Osteocyte (in vitro differentiated cells): Measurements from ENCODE around the gene MAGEL2. TPM values are rescaled to one million over a fixed set of nuclear protein-coding genes. Genes with fewer than 3 reads are reported as not detected.
A peak's percentile ranks its signal among the peaks of the same experiment; 100 is the strongest.

ENCODE experiments used
- DNase-seq: peaks from one replicate; pipeline ENCODE4 v3.0.0; 2021; ENCODE audit warnings: mixed read lengths; ENCODE audit not compliant: unreplicated experiment; ENCODE audit errors: extremely low spot score
- H3K27ac Mint-ChIP-seq: one replicate; pipeline ENCODE4 v1.8.0; 2021; ENCODE audit warnings: mild to moderate bottlenecking, mixed read lengths; ENCODE audit not compliant: unreplicated experiment
- H3K27me3 Mint-ChIP-seq: one replicate; pipeline ENCODE4 v1.8.0; 2021; ENCODE audit warnings: mixed read lengths; ENCODE audit not compliant: unreplicated experiment
- H3K36me3 Mint-ChIP-seq: one replicate; pipeline ENCODE4 v1.8.0; 2021; ENCODE audit warnings: mixed read lengths; ENCODE audit not compliant: unreplicated experiment
- H3K4me1 Mint-ChIP-seq: one replicate; pipeline ENCODE4 v1.8.0; 2021; ENCODE audit warnings: mixed read lengths; ENCODE audit not compliant: unreplicated experiment
- H3K4me3 Mint-ChIP-seq: one replicate; pipeline ENCODE4 v1.8.0; 2021; ENCODE audit warnings: mild to moderate bottlenecking, moderate library complexity, mixed read lengths; ENCODE audit not compliant: unreplicated experiment
- H3K9me3 Mint-ChIP-seq: one replicate; pipeline ENCODE4 v1.8.0; 2021; ENCODE audit warnings: mixed read lengths; ENCODE audit not compliant: unreplicated experiment
- long read RNA-seq: library from polyadenylated mRNA; unstranded; transcript quantifications from one replicate; pipeline ENCODE4 v2.0.0, GENCODE V29; 2021
- total RNA-seq: library from RNA; stranded (reverse); gene quantifications from 2 replicates; pipeline ENCODE4 v1.2.1, GENCODE V29; 2021
- TF ChIP-seq, protein P1 (sequence below): fragments of 200-600 bp; sonication (generic); IDR thresholded peaks from 2 replicates; pipeline ENCODE4 v1.5.0; 2021; ENCODE audit warnings: antibody characterized with exemption, mild to moderate bottlenecking, moderate library complexity

The MAGEL2 gene
- 1.4 and 1.5 TPM in 2 replicates for total RNA-seq
- long read RNA-seq, full-length matches to known transcripts = 1 of 1 reads
- long read RNA-seq, partial matches to known transcripts = 0 of 1 reads
- long read RNA-seq, other reads (novel, unspliced or antisense) = 0 of 1 reads

DNA sequence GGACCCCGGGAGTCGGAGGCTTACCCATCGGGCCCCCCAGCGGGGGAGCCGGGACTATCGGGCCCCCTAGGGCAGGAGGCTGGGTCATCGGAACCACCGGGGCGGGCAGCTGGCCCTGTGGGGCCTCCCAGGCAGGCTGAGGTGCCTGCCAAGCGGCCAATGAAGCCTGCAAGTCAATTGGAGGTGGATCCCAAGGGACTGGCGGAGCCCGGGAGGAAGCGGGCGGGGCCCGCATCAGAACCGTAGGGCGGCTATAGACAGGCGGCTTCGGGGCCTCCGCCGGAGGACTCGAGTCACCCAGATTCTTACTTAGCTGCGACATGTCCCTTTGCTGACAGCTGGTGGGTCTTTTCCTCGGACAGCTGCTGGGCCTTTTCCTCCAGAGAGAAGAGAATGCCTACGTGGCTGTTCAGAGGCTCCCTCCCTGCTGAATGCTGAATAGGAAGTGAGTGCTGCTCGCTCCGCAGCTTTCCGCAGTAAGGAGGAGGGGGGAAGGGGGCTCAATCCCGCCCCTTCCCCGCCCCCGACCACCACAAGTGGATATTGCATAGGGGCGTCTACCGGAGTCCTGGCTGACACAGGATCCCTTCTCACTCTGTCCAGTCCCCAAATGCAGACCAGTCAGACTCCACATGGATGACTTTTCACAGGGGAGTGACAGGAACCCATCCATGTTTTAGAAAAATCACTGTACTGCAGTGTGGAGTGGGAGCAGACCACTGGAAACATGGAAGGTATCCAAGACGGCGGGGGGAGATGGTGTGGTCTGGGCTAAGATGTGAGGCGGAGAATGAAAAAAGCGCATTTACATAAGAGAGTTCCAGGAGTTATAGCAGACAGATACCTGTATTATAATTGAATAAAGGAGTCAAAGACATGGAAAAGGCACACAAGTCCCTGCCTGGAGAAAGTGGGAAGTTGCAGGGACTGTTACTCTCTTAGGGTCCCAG is at the start of gene MAGEL2:
Gene MAGEL2, minus strand, starts transcription at position 447 of the 950 bp plus-strand sequence. Its CDS starts 125 bp downstream, at position 322.
- TF ChIP-seq, protein P1, sequence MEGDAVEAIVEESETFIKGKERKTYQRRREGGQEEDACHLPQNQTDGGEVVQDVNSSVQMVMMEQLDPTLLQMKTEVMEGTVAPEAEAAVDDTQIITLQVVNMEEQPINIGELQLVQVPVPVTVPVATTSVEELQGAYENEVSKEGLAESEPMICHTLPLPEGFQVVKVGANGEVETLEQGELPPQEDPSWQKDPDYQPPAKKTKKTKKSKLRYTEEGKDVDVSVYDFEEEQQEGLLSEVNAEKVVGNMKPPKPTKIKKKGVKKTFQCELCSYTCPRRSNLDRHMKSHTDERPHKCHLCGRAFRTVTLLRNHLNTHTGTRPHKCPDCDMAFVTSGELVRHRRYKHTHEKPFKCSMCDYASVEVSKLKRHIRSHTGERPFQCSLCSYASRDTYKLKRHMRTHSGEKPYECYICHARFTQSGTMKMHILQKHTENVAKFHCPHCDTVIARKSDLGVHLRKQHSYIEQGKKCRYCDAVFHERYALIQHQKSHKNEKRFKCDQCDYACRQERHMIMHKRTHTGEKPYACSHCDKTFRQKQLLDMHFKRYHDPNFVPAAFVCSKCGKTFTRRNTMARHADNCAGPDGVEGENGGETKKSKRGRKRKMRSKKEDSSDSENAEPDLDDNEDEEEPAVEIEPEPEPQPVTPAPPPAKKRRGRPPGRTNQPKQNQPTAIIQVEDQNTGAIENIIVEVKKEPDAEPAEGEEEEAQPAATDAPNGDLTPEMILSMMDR = no peak
- Mint-ChIP-seq H3K27ac (no peak within 1 kb of the TSS), H3K4me3 (peak within 1 kb of the TSS; percentile 56)

DNA sequence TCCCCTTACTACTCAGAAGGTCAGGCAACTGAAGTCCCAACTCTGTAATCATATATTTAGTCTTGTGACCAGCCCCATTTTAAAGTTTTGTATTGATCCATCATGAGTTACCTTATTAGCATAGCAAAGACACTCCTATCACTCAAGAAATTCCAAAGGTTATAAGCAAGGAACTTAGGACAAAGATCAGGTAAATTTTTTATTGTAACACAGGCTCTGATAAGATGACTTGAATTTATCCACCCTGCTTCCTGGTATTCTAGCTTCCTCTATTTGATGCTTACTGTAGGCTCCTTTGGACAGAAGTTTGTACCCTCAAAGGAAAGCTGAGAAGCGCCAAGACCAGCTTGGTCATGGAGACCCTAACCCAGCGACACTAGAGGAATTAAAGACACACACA is 47.6 kb upstream of the MAGEL2 start:
- peaks cover 29% of the 10 kb centered on the region for H3K9me3 Mint-ChIP-seq
- no peaks in the 10 kb centered on the region for H3K4me1 Mint-ChIP-seq
- H3K4me3 Mint-ChIP-seq = no peak overlapping the region
- no peak overlapping the region for H3K27ac Mint-ChIP-seq
- TF ChIP-seq, protein P1 = no peak
- DNase-seq = no peak
- no peaks in the 10 kb centered on the region for H3K36me3 Mint-ChIP-seq
- H3K27me3 Mint-ChIP-seq = no peaks in the 10 kb centered on the region

More for the DNA sequence above, at the start of gene MAGEL2:
- Mint-ChIP-seq H3K27me3 (peaks cover 6% of the 10 kb centered on the region), H3K36me3 (no peaks in the 10 kb centered on the region), H3K4me1 (no peaks in the 10 kb centered on the region), H3K9me3 (no peaks in the 10 kb centered on the region)
- no peak for DNase-seq

DNA sequence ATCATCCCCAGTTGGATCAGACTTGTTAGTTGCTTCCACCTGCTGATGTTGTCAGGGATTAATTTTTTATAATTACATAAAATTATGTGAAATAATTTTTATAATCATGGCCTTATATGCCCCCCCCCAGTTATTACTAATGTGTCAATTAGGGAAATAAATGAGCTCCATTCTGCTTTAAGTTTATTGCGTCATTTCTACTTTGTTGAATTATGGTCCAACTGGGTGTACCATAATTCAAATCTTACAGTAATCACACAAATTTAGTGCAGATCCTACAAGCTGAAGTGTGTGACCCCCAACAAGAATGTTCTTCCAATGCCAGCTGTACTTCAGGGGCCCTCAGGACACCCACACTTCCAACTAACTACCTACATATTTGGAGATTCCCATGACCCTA is 46.9 kb upstream of the MAGEL2 start:
- Mint-ChIP-seq H3K4me3 (no peak overlapping the region), H3K36me3 (no peaks in the 10 kb centered on the region), H3K9me3 (peaks cover 29% of the 10 kb centered on the region), H3K4me1 (no peaks in the 10 kb centered on the region), H3K27ac (no peak overlapping the region), H3K27me3 (no peaks in the 10 kb centered on the region)
- DNase-seq = no peak
- TF ChIP-seq, protein P1 = no peak

GRCh38 chr15:23690450-23690852 is 42.8 kb upstream of the MAGEL2 start:
- Mint-ChIP-seq H3K4me3 (no peak overlapping the region), H3K27ac (no peak overlapping the region), H3K4me1 (peaks cover 3% of the 10 kb centered on the region), H3K36me3 (no peaks in the 10 kb centered on the region), H3K9me3 (peaks cover 16% of the 10 kb centered on the region), H3K27me3 (no peaks in the 10 kb centered on the region)
- TF ChIP-seq, protein P1 = no peak
- no peak for DNase-seq

DNA sequence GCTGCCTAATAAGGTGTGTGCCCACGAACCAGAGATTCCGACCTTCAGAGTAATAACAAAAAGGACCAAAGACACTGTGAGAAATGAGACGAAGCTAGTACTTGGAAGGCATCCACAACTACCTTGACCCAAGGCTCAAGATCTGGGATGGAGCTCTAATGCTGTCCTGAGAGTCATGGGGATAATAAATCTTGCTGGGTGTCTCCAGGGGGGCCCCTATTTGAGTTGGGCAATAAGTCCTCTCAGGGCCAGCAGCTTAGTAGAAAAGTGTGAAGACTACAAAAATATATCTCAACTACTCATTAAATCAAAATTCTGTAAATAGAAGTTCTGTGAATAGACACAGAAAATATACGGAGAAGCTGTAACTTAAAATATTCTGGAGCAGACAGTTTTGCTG is 42.3 kb upstream of the MAGEL2 start:
- no peak overlapping the region for H3K4me3 Mint-ChIP-seq
- no peaks in the 10 kb centered on the region for H3K36me3 Mint-ChIP-seq
- no peak for DNase-seq
- H3K9me3 Mint-ChIP-seq = peaks cover 12% of the 10 kb centered on the region
- no peaks in the 10 kb centered on the region for H3K27me3 Mint-ChIP-seq
- TF ChIP-seq, protein P1 = no peak
- H3K4me1 Mint-ChIP-seq = peaks cover 3% of the 10 kb centered on the region
- H3K27ac Mint-ChIP-seq = no peak overlapping the region
